ENCODE measurements around the gene ACSM6. TPM values are rescaled to one million over a fixed set of nuclear protein-coding genes. Genes with fewer than 3 reads are reported as not detected.

Gene ACSM6
- total and polyA plus RNA-seq, 2 of the 8 experiments (the other 6 are each of a cell fraction or from before 2014, with no cell fraction given): 0.33 TPM; not detected in 1

DNA sequence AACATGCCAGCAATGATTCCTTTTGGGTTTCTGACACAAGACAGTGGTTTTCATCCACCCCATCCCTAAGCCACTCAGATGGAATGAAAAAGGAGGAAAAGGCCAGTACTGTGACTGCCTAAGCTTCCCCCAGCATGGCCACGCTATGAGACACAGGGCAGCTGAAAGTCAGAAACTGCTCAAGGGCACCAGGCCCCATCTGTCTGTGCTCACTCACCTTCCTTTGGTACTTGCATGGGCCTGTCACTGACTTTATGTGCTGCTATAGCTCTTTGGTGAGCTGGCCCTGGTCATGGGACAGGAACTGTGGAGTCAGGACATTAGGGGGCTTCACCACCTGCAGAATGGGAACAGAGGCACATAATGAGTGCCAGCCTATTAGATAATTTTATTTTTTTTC is 21.2 kb upstream of the ACSM6 start:
- Histone ChIP-seq H3K36me3 (ENCODE audit: control insufficient read depth in 2 of 4, insufficient read depth in 4 of 4, low read length in 3 of 4) (no peaks in the 10 kb centered on the region), H2BK15ac (ENCODE audit: low read length) (no peak overlapping the region), H4K20me1 (replicated peaks in 1 of 2; ENCODE audit: control insufficient read depth in 1 of 2, insufficient read depth in 2 of 2, low read length in 2 of 2) (no peaks in the 10 kb centered on the region), H3K14ac (ENCODE audit: insufficient read length) (no peak overlapping the region), H3K79me2 (ENCODE audit: control insufficient read depth in 1 of 2, insufficient read depth in 2 of 2, low read length in 2 of 2) (no peaks in the 10 kb centered on the region), H3K23me2 (ENCODE audit: low read depth, low read length) (no peaks in the 10 kb centered on the region), H3K4me1 (replicated peaks in 1 of 4; ENCODE audit: control insufficient read depth in 3 of 4, insufficient read depth in 4 of 4, low read length in 3 of 4) (no peaks in the 10 kb centered on the region), H2AK5ac (ENCODE audit: low read depth, low read length) (no peak overlapping the region), H2BK120ac (replicated peaks; ENCODE audit: low read depth, low read length) (no peak overlapping the region), H4K8ac (ENCODE audit: extremely low read depth, insufficient read depth, low read length) (no peak overlapping the region), H3K4me2 (ENCODE audit: insufficient read depth in 1 of 2, low read depth in 2 of 2, low read length in 2 of 2) (no peak overlapping the region), H4K91ac (replicated peaks; ENCODE audit: insufficient read length, low read length) (no peak overlapping the region), H3K4ac (replicated peaks; ENCODE audit: insufficient read length, low read depth, low read length) (no peak overlapping the region), H3K4me3 (ENCODE audit: extremely low read depth in 1 of 4, insufficient read depth in 2 of 4, low read depth in 3 of 4, low read length in 4 of 4) (no peak overlapping the region), H3K18ac (ENCODE audit: extremely low read depth, low read length) (no peak overlapping the region), H3K9ac (replicated peaks in 1 of 4; ENCODE audit: extremely low read depth in 1 of 4, low read depth in 3 of 4, low read length in 3 of 4) (no peak overlapping the region), H2BK5ac (ENCODE audit: low read depth, low read length) (no peak overlapping the region), H3K23ac (ENCODE audit: insufficient read length) (no peak overlapping the region), H2BK12ac (ENCODE audit: low read depth, low read length) (no peak overlapping the region), H2BK20ac (ENCODE audit: low read length) (no peak overlapping the region), H3K56ac (replicated peaks; ENCODE audit: insufficient read length, low read depth, low read length) (no peak overlapping the region), H3K27ac (ENCODE audit: low read depth, low read length) (no peak overlapping the region), H3K27me3 (replicated peaks in 1 of 4; ENCODE audit: control insufficient read depth in 3 of 4, extremely low read depth in 1 of 4, insufficient read depth in 3 of 4, low read length in 3 of 4) (no peaks in the 10 kb centered on the region), H4K5ac (ENCODE audit: insufficient read length, low read depth, low read length) (no peak overlapping the region), H3K79me1 (ENCODE audit: low read depth, low read length) (no peaks in the 10 kb centered on the region), H2AFZ (ENCODE audit: low read length) (no peak overlapping the region), H3K9me3 (ENCODE audit: insufficient read depth in 2 of 2, low read depth in 1 of 2, low read length in 1 of 2) (no peaks in the 10 kb centered on the region)
- whole genome bisulfite sequencing, 2 experiments (ENCODE audit: extremely low coverage in 1 of 2, insufficient coverage in 1 of 2, insufficient read length in 1 of 2, insufficient replicate concordance in 2 of 2, low coverage in 1 of 2, low lambda C conversion rate in 2 of 2, missing lambda C conversion rate in 1 of 2): 93% methylated on average over 1 of the region's 1 CpG; no CpG with 5 or more reads in 1 of the 2 experiments
- POLR2A ChIA-PET (ENCODE audit: partially characterized antibody): interaction anchor here (1.3 kb wide), 1 partner anchor 10 kb away, joined by 4 read pairs; no protein-coding TSS in a partner anchor
- FAIRE-seq (no peak), DNase-seq (ENCODE audit: low read depth in 1 of 2, low spot score in 2 of 2) (no peak)
- CTCF ChIA-PET (ENCODE audit: partially characterized antibody): interaction anchor here (0.8 to 2.2 kb wide), 3 partner anchors 36 to 60 kb away, joined by 3 to 9 read pairs (median 3); no protein-coding TSS in a partner anchor
- TF ChIP-seq BCL11A (IDR thresholded peaks at IDR 0.05; ENCODE audit: low read depth in 2 of 2, low read length in 2 of 2) (no peak), NANOG (IDR thresholded peaks at IDR 0.05; ENCODE audit: insufficient read depth, low read depth, low read length, poor library complexity, severe bottlenecking) (no peak), E2F6 (IDR thresholded peaks at IDR 0.05) (no peak), EP300 (IDR thresholded peaks at IDR 0.05; ENCODE audit: borderline replicate concordance in 1 of 2, low read depth in 2 of 2, low read length in 2 of 2) (no peak), RXRA (IDR thresholded peaks at IDR 0.05; ENCODE audit: insufficient read depth, low read depth, low read length) (no peak), KDM1A (IDR thresholded peaks at IDR 0.05; ENCODE audit: borderline replicate concordance, low read length) (no peak), TAF7 (optimal IDR thresholded peaks at IDR 0.05; ENCODE audit: borderline replicate concordance, low read depth, low read length) (no peak), EZH2 (IDR thresholded peaks at IDR 0.05; ENCODE audit: low read depth, low read length, severe bottlenecking) (no peak), SIX5 (IDR thresholded peaks at IDR 0.05; ENCODE audit: low read depth, low read length) (no peak), SP1 (IDR thresholded peaks at IDR 0.05; ENCODE audit: low read depth, low read length) (no peak), JUN (IDR thresholded peaks at IDR 0.05; ENCODE audit: low read depth, low read length) (no peak), USF2 (IDR thresholded peaks at IDR 0.05; ENCODE audit: low read length) (no peak)

Data from H1 (cell line).